CD4-positive, alpha-beta T cell (primary cell): ENCODE results near the gene FKBP15. TPM values are rescaled to one million over a fixed set of nuclear protein-coding genes. Genes with fewer than 3 reads are reported as not detected.
"Not testable (repeated sequence)": the region's sequence is repeated elsewhere in the genome, so short reads cannot be mapped to it uniquely, and the experiment has no call there.

ENCODE experiments used
- ATAC-seq: fragments of 200-7000 bp; cut with Tn5 transposase; one replicate; pipeline ENCODE4 v1.10.0; 2022; ENCODE audit warnings: mild to moderate bottlenecking; ENCODE audit not compliant: poor library complexity
- CTCF ChIA-PET: fragments of 350-600 bp; sonication (Branson Sonifier 250); formaldehyde crosslinking; loops from one replicate; lab custom pipeline; 2021; ENCODE audit warnings: antibody characterized with exemption, inconsistent platforms; lab: Charles Lee
- POLR2A ChIA-PET: fragments of 350-600 bp; sonication (Branson Sonifier 250); formaldehyde crosslinking; loops from one replicate; lab custom pipeline; 2021; ENCODE audit warnings: antibody characterized with exemption, inconsistent platforms; lab: Charles Lee
- DNase-seq, 14 experiments: peaks; one replicate each; pipeline ENCODE4 v3.0.0-alpha.2; 2013 to 2020; ENCODE audit warnings: mixed read lengths in 2 of 14
- H3K27ac ChIP-seq, 2 donors: one replicate each; pipeline versions ENCODE4 v1.5.1 to v1.7.0; 2013; ENCODE audit warnings: low read length in 2 of 2, low read depth in 1 of 2, mild to moderate bottlenecking in 1 of 2
- H3K27me3 ChIP-seq, 2 experiments: 1 replicate in 1 of 2; 2 replicates in 1 of 2; pipeline versions ENCODE4 v1.6.1 to v1.7.0; 2013; ENCODE audit warnings: low read length in 2 of 2, control low read depth in 1 of 2, mild to moderate bottlenecking in 1 of 2, moderate library complexity in 1 of 2; ENCODE audit not compliant: insufficient read depth in 2 of 2, control insufficient read depth in 1 of 2
- H3K36me3 ChIP-seq: one replicate; pipeline ENCODE4 v1.6.1; 2013; ENCODE audit warnings: low read length, control low read depth; ENCODE audit not compliant: insufficient read depth
- H3K4me1 ChIP-seq: one replicate; pipeline ENCODE4 v1.6.1; 2013; ENCODE audit warnings: low read length, control low read depth; ENCODE audit not compliant: insufficient read depth
- H3K4me3 ChIP-seq: one replicate; pipeline ENCODE4 v1.5.1; 2013; ENCODE audit warnings: mild to moderate bottlenecking, low read length, moderate library complexity
- H3K9me3 ChIP-seq, 2 experiments: 1 replicate in 1 of 2; 2 replicates in 1 of 2; pipeline versions ENCODE4 v1.6.1 to v1.7.0; 2013; ENCODE audit warnings: low read length in 2 of 2, mild to moderate bottlenecking in 2 of 2, control low read depth in 1 of 2, moderate library complexity in 1 of 2; ENCODE audit not compliant: control insufficient read depth in 1 of 2, insufficient read depth in 1 of 2
- H3K27ac Mint-ChIP-seq: one replicate; pipeline ENCODE4 v1.8.0; 2020; ENCODE audit warnings: mixed read lengths
- H3K27me3 Mint-ChIP-seq: one replicate; pipeline ENCODE4 v1.8.0; 2021; ENCODE audit warnings: mixed read lengths
- H3K36me3 Mint-ChIP-seq: one replicate; pipeline ENCODE4 v1.8.0; 2021; ENCODE audit warnings: low read depth, mixed read lengths
- H3K4me1 Mint-ChIP-seq: one replicate; pipeline ENCODE4 v1.8.0; 2021; ENCODE audit warnings: low read depth, mixed read lengths
- H3K4me3 Mint-ChIP-seq: one replicate; pipeline ENCODE4 v1.8.0; 2020; ENCODE audit warnings: mild to moderate bottlenecking, mixed read lengths
- H3K9me3 Mint-ChIP-seq: one replicate; pipeline ENCODE4 v1.8.0; 2020; ENCODE audit warnings: mixed read lengths
- intact Hi-C, 2 experiments: fragments of 100-400 bp; cut with DNase I in 1 of 2; cut with micrococcal nuclease in 1 of 2; formaldehyde crosslinking; loops; one replicate each; pipeline versions ENCODE4 v1.15.1 to v1.9.0; 2023 to 2025; cut with DNase I, micrococcal nuclease
- total RNA-seq, 174 experiments: library from RNA in 2 of 174; stranded (reverse) in 2 of 174; gene quantifications; one replicate each; pipeline ENCODE4 v1.2.3 and lab custom pipeline; 2021 to 2026
- TF ChIP-seq, protein P1 (sequence below): fragments of 200-600 bp; IDR thresholded peaks from one replicate; pipeline ENCODE4 v1.8.0; 2022; ENCODE audit warnings: antibody characterized with exemption, mild to moderate bottlenecking

The FKBP15 gene
- total RNA-seq, 2 experiments from 2014 or later, result 11.9 to 14.2 TPM

DNA sequence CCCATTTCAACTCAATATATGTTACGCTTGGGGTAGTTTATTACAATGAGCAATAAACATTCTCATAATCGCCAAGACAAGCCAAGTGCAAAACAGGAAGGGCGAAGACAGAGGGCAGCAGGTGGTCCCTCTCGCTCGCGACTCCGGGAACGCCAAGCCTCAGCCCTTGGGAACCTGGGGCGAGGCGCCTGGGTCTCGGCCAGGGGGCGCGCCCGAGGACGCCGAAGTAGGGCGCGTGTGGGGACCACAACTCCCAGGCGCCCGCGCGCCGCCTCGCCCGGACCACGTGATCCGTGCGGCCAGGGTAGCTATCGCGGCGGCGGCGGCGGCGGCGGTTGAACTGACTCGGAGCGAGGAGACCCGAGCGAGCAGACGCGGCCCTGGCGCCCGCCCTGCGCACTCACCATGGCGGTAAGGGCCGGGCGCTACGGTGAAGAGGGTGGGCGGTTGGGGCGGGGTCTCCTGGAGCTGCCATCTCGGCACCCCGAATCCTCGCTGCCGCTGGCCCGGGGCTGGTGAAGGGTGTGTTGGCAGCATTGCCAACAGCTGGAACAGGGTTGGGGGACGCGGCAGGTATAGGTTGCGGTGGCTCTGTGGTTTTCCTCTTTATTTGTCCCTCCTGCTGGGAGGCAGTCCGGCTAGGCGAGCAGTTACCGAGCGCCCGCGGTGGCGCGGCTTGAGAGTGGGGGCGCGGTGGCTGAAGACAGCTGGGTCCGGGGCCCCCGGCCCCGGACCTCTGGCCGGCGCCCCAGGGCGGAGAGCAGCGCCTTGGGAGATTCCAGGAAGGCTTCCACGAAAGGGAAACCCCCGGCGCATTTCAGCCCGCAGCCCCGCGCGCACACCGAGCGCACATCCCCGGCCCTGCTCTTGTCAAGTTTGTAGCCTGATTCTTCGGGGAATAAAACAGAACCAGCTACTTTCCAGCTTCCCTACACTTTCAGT lies 70.1 kb downstream of the FKBP15 start, which contains the start of gene SLC31A2:
SLC31A2 (plus strand) TSS at position 338 of the 942 bp plus-strand sequence; CDS start at position 406, 68 bp downstream.
- H3K27ac ChIP-seq, result peak within 1 kb of the TSS; percentile 55 to 56
- peaks cover 6% of the 10 kb centered on the region for H3K27me3 Mint-ChIP-seq
- H3K4me3 ChIP-seq, result peak within 1 kb of the TSS; percentile 90
- peak within 1 kb of the TSS; percentile 53 for H3K27ac Mint-ChIP-seq
- H3K9me3 Mint-ChIP-seq, result no peaks in the 10 kb centered on the region
- H3K27me3 ChIP-seq, result peaks cover 2% of the 10 kb centered on the region in 2 experiments
- no peaks in the 10 kb centered on the region for H3K9me3 ChIP-seq
- H3K4me1 ChIP-seq, result peaks cover 25% of the 10 kb centered on the region
- no peaks in the 10 kb centered on the region for H3K36me3 Mint-ChIP-seq
- H3K4me3 Mint-ChIP-seq, result peak within 1 kb of the TSS; percentile 88
- DNase-seq, result peak; percentile 68 to 92 (median 81)
- CTCF ChIA-PET, result interaction anchor here (0.8 to 1.4 kb wide), 2 partner anchors 30 to 71 kb away, joined by 3 read pairs; partner anchors contain the start of genes FKBP15 and SLC31A1
- TF ChIP-seq, protein P1, sequence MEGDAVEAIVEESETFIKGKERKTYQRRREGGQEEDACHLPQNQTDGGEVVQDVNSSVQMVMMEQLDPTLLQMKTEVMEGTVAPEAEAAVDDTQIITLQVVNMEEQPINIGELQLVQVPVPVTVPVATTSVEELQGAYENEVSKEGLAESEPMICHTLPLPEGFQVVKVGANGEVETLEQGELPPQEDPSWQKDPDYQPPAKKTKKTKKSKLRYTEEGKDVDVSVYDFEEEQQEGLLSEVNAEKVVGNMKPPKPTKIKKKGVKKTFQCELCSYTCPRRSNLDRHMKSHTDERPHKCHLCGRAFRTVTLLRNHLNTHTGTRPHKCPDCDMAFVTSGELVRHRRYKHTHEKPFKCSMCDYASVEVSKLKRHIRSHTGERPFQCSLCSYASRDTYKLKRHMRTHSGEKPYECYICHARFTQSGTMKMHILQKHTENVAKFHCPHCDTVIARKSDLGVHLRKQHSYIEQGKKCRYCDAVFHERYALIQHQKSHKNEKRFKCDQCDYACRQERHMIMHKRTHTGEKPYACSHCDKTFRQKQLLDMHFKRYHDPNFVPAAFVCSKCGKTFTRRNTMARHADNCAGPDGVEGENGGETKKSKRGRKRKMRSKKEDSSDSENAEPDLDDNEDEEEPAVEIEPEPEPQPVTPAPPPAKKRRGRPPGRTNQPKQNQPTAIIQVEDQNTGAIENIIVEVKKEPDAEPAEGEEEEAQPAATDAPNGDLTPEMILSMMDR, result peak; percentile 61
- peaks cover 35% of the 10 kb centered on the region for H3K4me1 Mint-ChIP-seq
- H3K36me3 ChIP-seq, result no peaks in the 10 kb centered on the region
- POLR2A ChIA-PET, result interaction anchor here (1.0 to 2.1 kb wide), 8 partner anchors 12 to 260 kb away, joined by 3 to 11 read pairs (median 3); partner anchors contain the start of genes C9orf43, FKBP15, POLE3 and SLC31A1
- intact Hi-C loops, result loop anchor here (2.0 to 10.0 kb wide), 4 partner anchors 70 to 261 kb away; partner anchors contain the start of genes ALAD (in 1 of the 2), C9orf43 (in 1 of the 2), FKBP15 (in 1 of the 2) and POLE3 (in 1 of the 2)
- ATAC-seq, result peak; percentile 95

DNA sequence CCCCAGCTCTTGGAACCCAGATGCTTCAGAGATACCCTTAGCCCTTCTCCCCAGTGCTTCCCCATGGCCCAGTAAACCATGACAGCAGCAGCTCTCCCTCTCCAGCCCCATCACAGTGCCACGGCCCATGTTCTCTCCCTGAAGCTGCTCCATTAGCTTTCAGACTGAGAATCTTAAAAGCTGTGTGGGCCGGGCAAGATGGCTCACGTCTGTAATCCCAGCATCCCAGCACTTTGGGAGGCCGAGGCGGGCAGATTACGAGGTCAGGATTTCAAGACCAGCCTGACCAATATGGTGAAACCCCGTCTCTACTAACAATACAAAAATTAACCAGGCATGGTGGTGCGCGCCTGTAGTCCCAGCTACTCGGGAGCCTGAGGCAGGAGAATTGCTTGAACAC lies 71.5 kb downstream of the FKBP15 start:
- H3K27me3 ChIP-seq, intact Hi-C loops, POLR2A ChIA-PET, H3K4me3 ChIP-seq, ATAC-seq, H3K36me3 ChIP-seq, H3K27ac Mint-ChIP-seq, CTCF ChIA-PET, H3K9me3 ChIP-seq, H3K9me3 Mint-ChIP-seq, H3K27ac ChIP-seq, DNase-seq, H3K36me3 Mint-ChIP-seq: not testable (repeated sequence)
- peaks cover 19% of the 10 kb centered on the region for H3K4me1 ChIP-seq
- Mint-ChIP-seq H3K27me3 (peaks cover 18% of the 10 kb centered on the region), H3K4me3 (peak overlapping the region; percentile 30), H3K4me1 (peaks cover 21% of the 10 kb centered on the region)

GRCh38 chr9:113148781-113149510 lies 72.1 kb downstream of the FKBP15 start:
- no peak overlapping the region for H3K27ac ChIP-seq
- ATAC-seq, result no peak
- Mint-ChIP-seq H3K9me3 (no peaks in the 10 kb centered on the region), H3K36me3 (no peaks in the 10 kb centered on the region), H3K27me3 (peaks cover 22% of the 10 kb centered on the region), H3K4me3 (peak overlapping the region; percentile 30), H3K4me1 (peaks cover 21% of the 10 kb centered on the region), H3K27ac (no peak overlapping the region)
- no peaks in the 10 kb centered on the region for H3K9me3 ChIP-seq
- POLR2A ChIA-PET, result no interaction called here
- peaks cover 3 to 5% of the 10 kb centered on the region in 2 experiments for H3K27me3 ChIP-seq
- CTCF ChIA-PET, result no interaction called here
- TF ChIP-seq, protein P1, result no peak
- H3K4me3 ChIP-seq, result no peak overlapping the region
- no peaks in the 10 kb centered on the region for H3K36me3 ChIP-seq
- intact Hi-C loops, result no loop called here
- DNase-seq, result no peak
- H3K4me1 ChIP-seq, result peaks cover 17% of the 10 kb centered on the region
